GM23248 (cell line): ENCODE measurements around the gene ITPKB.

ENCODE experiments used
- EZH2 ChIP-seq: fragments of 200-600 bp; sonication (generic); IDR thresholded peaks from 2 replicates; pipeline ENCODE4 v1.6.1; 2018; ENCODE audit warnings: antibody characterized with exemption, mild to moderate bottlenecking; ENCODE audit not compliant: insufficient read depth, poor library complexity, severe bottlenecking
- EZH2phosphoT487 ChIP-seq: fragments of 200-600 bp; sonication (generic); IDR thresholded peaks from 2 replicates; pipeline ENCODE4 v1.6.1; 2018; ENCODE audit warnings: antibody characterized with exemption, moderate library complexity, mild to moderate bottlenecking, low read depth; ENCODE audit not compliant: insufficient read depth

- TF ChIP-seq EZH2 = no peak
- TF ChIP-seq EZH2phosphoT487 = no peak
These were observed 77.8 kb downstream of the ITPKB start for GRCh38 chr1:226661271-226661670.
